ENCODE measurements around the gene SCCPDH.
A peak's percentile ranks its signal among the peaks of the same experiment; 100 is the strongest.

DNA sequence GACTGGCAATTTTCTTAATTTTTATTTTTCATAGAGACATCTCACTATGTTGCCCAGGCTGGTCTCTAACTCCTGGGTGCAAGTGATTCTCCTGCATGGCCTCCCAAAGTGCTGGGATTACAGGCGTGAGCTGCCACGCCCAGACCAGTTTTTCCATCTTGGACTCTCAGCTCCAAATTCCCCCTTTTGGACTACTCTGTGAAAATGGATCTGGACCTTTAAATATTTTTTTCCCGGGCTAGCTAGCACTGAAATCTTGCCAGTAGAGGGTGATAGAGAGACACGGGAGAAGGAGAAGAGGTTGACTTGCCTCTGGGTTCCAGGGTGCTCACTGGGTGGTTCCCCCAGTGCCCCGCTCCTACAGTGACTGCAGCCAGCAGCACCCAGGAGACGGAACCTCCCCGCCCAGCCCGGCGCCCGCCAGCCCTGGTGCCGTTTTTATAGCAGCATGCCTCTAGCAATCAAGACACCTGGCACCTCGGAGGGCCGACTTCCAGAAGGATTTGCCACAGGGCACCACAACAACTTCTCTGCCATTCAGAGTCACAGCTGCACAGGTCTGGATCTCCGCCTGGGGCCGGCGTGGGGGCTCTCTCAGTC lies 34.7 kb upstream of the SCCPDH start:
- TF ChIP-seq, protein P1, sequence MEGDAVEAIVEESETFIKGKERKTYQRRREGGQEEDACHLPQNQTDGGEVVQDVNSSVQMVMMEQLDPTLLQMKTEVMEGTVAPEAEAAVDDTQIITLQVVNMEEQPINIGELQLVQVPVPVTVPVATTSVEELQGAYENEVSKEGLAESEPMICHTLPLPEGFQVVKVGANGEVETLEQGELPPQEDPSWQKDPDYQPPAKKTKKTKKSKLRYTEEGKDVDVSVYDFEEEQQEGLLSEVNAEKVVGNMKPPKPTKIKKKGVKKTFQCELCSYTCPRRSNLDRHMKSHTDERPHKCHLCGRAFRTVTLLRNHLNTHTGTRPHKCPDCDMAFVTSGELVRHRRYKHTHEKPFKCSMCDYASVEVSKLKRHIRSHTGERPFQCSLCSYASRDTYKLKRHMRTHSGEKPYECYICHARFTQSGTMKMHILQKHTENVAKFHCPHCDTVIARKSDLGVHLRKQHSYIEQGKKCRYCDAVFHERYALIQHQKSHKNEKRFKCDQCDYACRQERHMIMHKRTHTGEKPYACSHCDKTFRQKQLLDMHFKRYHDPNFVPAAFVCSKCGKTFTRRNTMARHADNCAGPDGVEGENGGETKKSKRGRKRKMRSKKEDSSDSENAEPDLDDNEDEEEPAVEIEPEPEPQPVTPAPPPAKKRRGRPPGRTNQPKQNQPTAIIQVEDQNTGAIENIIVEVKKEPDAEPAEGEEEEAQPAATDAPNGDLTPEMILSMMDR (conservative IDR thresholded peaks at IDR 0.05 in 1 of 2, IDR thresholded peaks at IDR 0.05 in 1 of 2; ENCODE audit: low read depth in 1 of 2, low read length in 2 of 2): peak; percentile 89 to 92
- TF ChIP-seq EZH2 (IDR thresholded peaks at IDR 0.05; ENCODE audit: low read length, missing control alignments): no peak

All from fibroblast of lung (primary cell).